HG03280 (cell line): Measurements from ENCODE around the gene TCF4.
A peak's percentile ranks its signal among the peaks of the same experiment; 100 is the strongest.

ENCODE experiments used
- ATAC-seq: cut with Tn5 transposase; IDR thresholded peaks from one replicate; pipeline ENCODE4 v1.9.1; 2021; ENCODE audit warnings: mild to moderate bottlenecking, moderate library complexity; ENCODE audit not compliant: unreplicated experiment

The TCF4 gene

DNA sequence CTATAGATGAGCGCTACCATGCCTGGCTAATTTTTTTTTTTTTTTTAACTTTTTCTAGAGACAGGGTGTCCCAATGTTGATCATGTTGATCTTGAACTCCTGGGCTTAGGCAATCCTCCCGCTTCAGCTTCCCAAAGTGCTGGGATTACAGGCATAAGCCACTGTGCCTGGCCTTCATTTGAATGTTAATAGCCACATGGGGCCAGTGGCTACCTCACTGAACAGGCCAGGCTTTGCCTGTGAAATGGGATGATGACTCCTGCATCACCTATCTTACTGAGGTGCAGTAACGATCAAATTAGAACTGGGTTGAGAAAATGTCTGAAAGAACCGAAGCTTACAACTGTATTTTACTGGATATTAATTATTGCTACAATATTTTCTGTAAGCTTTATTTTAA, 278.7 kb downstream of the TCF4 start:
- no peak for ATAC-seq

DNA sequence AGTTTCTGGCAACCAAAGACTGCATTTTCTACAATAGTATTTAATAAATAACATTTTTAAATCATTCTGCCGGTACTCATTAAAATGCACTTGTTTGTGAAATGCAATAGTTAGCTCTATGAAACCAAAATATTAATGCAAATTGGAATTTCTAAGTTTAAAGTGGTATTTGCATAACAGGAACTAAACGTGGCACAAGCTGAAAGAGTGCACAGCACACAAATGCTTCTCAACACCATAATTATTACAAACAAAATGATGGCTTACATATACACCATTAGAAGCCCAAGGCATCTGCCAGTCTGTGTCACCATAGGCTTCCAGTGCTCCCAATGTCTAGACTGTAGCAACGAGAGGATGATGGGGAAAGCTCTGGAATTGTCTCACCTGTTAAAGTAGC, 280.5 kb downstream of the TCF4 start:
- ATAC-seq, result peak; percentile 68

DNA sequence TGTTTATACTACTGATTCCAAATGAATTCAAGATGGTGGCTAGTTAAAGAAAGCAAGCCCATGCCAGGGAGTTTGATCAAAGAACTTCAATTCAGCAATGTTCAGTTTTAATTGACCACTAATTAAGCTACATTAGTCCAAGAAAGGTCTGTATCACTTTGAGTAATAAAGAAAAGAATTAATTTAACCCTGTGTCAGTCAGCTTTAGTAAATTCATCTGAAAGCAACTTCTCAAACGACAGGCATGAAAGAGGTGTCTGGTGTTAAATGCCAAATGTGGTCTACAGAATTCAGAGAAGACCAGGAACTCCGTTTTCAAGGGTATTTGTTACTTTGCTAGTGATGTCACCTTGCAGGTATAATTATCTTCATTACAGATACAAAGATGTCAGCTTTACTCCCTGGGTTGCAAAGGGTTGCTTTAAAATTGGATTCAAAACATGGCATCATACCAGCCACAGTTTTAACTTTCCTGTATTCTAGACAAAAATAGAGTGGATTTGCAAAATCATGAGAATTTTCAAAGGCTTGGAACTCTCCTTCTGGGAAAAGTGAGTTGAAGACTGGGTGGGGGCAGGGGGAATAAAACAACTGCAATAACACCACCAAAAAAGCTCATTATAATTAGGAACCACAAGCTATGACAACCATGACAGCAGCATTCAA, 281.5 kb downstream of the TCF4 start:
- ATAC-seq, result no peak

DNA sequence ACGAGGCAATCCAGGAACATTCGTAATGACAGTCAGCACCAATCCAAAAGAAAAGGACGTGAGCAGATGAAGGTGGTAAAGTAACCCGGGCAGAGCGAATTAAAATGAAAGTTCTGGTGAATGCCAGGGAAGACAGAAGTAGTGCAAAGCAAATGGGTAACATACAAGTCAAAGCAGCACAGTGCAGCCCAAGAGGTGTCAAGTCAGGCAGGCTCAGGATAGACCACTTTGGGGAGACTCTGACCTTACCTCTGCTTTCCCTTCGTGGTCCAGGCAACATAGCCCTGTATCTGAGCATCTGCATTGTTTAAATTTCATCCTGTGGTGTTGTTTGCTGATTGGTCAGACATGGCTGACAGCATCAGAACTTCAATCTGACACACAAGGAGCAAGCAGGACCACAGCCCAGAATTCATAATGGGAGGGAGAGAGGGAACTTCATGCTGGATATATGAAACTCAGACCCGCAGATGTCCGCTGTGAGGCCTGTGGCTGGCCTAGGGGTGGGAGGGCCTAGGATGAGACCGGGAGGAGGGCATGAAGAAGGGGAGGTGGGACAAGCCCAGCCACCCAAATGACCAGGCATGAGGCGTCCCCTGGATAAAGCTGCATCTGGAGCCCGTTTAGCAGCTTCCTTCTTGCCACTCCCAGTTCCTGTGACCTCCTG, 285.7 kb downstream of the TCF4 start:
- no peak for ATAC-seq

DNA sequence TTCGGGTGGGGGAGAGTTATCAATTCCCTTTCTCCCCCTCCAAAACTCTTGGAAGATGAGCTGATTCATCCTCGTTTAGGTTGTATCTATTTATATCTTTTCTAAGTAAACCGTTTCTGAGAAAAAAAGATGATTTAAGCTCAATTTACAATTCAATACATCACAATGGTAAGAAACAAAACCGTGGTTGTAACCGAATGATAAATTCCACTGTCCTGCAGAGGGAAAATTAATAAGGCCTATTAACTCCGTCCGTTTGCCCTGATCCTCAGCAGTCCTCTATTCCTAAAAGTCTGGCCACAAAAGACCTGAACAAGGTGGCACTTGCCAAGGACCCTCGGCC, 286.2 kb downstream of the TCF4 start:
- no peak for ATAC-seq

DNA sequence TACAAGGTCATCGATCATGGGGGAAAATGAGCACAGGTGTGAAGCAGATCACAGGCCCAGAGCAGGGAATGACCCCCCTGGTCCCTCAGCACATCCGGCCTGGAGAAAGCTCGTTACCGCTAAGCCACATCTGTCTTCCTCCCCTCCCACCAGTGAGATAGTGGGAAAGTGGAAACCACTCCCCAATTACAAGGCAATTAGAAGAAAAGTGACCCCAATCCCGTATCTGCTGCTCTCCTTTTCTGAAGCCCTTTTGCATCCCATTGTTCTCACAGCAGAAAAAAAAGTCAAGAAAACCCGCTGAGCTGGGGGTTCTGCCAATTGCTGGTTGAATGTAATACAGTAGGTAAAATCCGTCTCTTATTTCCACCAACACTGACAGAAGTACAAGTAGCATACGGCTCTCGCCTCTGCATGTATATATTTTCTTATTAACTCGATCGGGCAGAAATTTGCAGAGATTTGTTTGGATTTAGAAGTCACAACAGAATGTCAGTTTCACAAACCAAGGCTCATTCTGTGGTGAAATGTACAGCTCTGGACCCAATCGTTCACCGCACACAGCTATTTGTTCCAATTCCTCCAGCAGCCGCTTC, 287.0 kb downstream of the TCF4 start:
- ATAC-seq, result no peak

DNA sequence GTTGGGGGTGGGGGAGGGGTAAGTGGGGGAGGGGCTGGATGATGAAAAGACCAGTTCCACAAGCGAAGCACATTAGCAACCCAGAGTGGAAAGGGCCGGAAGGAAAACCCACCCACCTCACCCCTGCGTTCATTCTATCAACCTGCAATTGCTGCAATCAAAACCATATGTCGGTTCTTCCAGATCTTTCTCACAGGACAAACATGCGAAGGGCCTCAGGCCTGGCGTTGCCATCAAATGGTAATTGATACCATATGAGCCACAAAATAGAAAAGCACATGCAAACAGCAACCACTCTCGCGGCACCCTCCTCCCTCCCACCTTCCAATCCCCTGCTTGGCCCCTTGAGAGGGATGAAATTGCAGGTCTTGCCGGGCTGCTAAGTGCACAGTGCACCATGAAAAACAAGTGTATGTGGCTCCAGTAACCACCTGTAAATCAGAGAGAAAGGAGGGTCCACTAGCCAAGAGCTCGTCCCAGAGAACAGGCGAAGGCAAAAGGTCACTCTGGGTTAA, 287.5 kb downstream of the TCF4 start:
- ATAC-seq, result no peak

DNA sequence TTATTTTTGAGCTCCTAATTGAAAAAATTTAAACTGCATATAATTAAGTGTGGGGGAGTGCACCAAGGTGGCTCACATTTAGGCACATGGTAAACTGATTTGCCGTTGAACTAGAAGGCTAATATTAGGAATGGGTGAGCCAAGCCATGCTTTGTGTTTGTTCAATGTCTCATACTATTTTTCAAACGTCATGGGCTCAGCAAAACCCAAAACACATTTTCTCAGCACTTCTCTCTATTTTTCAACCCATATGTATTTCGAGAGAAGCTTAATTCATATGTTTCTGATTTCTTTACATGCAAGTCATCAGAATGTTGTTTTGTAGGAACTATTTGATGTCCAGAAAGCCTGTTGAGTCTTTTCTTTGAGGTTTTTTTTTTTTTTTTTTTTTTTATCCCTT, 291.2 kb downstream of the TCF4 start:
- ATAC-seq, result no peak

DNA sequence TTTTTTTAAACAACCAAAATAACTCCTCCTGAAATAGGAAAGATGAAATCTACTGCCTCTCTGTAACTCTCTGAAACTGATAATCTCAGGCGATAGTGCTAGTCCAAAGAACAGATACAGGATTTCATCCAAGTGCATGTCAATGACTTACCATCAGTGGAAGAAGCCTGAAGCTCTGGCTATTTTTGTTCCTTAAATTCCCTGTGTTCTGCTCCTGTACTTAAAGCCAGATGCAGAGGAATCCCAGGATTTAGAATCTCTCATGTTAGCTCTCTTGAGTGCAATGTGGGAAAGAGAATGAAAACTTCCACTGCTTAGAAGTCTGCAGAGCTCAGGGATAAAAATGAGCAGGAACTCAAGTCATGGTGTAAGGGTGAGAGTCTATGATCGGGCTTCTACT, 291.9 kb downstream of the TCF4 start:
- ATAC-seq, result no peak

DNA sequence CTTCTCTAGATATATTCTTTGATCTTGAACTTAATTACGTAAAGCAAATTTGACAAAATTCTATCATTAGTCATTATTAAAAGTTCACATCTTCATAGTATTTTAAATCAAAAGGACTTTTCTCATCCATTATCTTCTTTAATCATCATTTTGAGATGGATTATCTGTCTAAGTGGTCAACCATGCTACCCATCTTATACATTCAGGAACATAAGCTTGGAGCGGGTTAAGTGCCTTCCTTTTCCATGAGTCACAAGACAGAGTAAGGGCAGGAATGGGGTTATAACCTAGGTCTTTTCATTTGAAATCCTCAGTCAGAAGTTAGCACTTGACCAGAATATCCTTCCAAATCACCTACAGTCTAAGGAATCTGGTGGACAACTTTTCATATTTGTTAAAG, 297.1 kb downstream of the TCF4 start:
- ATAC-seq, result no peak

DNA sequence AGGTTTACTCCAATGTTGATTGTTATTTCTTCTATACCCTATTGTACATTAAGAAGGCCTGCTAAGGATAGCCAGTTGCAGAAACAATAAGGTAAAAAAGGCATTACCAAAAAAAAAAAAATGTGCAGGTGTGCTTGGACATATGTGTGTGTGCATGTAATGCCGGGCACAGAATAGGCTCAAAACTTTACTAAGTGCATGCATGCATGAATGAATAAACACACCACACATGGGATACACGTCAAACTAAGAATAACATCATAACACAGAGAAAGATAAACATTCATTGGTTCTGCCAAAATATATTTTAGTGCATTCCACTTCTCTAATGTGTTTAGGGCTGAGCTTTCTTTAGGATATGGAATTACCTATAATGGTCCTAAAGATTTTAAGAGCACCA, 298.2 kb downstream of the TCF4 start:
- ATAC-seq, result no peak

DNA sequence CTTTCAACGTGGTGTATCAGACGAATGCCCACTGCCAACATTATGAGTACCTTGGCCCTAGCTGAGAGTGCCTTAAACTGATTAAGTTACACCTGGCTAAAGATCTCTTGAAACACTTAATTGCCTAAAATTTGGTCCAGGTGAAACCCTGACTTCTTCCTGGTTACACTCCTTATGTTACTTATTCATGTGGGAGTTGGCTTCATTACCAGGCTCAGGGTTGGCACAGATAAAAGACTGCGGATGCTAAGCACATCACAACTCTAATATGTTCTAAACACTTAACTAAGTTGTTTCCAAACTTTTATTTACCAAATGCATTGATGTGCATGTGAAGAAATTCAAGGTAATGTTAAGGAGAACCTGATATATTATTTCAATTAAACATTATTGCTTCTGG, 298.9 kb downstream of the TCF4 start:
- no peak for ATAC-seq

DNA sequence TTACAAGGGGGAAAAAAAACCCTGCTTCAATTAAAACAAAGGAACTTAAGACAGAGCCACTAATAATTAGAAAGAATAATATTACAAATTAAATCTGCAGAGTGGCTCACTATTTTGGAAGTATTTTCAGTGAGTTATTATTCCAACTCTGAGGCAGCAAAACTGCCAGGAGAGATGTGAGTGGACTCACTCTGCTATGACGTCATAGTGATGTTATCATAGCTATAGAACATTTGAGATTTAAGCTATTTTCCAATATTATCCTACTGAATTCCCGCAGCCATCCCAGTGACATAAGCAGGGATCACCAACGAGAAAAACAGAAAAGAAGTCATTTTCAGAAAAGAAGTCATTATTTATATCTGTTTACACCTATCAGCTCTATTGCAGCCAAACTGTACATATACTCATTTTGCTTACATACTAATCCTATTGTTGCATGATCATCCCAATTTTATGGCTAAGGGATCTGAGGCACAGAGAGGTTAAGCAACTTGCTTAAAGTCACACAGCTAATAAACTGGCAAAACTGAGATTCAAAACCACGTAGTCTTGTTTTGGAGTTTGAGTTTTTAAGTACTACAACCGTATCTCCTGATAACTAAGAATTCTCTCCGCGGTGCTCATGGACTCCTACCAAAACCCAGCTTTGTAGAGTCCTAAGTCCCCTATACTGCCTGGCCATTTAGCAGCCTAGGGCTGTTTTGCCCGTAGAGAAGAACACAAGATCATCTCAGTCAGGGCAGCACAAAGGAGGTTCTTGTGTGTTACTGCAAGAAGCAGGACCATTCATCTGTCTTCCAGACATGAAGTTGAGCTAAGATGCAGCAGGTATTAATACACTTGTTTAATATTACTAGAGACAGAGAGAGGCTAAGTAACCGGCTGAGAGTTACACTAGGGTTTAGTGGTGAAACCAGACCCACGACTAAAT, 299.8 kb downstream of the TCF4 start:
- ATAC-seq, result no peak

DNA sequence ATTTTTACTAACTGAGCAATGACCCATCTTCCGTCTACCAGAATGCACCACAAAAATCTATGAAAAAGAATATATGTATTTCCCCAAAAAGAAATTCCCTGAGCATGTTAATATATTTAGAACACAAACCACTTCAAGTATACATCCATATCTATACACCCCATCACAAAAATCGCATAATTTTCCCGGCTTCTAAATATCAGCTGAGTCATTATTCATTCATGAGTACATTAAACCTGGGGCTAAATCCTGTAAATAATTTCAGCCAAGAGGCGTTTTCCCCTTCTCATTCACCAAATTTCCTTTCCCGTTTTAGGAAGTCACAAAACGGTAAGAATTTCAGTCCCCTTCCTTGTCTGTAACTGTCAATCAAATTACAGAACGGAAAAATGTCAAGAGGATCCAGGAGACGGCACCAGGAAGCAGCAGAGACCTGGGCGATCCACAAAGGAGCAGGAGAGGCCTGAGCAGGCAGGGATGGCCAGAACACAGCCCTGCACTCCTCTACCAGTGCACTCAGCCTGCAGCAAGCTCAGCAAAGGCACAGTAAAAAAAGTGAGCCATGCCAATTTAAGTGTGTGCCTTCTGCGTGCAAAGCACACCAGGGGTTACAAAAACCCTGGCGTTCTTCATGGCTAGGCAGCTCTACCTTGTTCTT, 300.7 kb downstream of the TCF4 start:
- no peak for ATAC-seq

DNA sequence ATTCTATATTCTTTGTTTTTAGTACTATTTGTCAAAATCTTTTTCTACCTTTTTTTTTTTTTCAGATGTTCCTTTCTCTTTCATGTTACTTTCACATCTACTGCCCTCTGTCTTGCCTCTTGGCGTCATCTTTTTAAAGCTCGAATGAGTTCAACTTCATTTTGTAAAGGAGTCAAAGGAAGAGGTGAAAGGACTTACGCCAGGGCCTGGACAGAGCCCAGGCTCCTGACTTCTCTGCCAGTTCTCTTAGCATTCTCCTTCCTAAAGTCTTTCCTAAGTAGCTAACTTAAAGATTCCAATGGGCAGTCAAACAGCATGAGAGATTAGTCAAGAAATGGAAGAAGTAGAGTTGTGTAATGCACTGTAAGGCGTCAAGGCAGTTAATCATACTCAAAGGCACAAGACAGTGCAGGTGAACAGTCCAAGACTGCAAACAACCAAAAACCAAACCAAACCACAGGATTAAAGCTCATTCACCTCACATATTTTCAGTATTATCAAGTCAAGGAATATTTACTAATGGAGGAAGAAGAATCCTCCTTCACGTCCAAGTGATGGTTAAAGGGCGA, 301.7 kb downstream of the TCF4 start:
- ATAC-seq, result no peak

DNA sequence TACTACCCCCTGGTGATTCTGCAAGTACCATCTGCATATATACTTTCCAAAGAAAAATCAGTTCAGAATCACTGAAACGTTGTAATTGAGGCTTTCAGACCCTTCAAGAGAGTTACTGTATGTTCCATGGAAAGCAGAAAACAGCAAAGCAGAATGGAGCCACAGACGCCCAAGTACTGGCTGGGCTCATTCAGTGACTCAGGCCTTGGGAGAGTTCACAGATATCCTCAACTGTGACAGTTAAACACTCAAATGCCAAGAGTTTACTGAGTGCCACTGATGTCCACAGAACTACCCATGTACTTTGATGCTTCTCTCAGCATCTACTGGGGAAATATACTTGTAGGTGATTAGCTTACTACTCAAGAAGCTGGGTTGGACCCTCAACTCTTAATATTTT, 303.4 kb downstream of the TCF4 start:
- ATAC-seq, result no peak

DNA sequence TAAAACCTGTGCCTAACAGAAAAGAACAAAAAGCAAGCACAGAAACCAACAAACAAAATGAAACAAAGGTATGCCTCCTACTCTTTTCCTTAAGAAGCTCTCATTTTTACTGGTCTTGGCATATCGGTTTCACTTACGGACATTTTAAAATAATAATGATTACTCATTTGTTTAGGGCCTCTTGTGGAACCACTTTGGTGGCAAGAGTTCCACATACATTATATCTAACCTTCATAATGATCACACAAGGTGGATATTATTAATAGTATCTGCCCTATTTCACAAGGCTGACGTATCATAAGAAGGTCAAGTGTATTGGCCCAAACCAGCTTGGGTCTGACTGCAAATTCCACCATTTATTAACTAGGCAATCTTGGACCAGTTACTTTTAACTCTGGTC, 304.7 kb downstream of the TCF4 start:
- peak; percentile 67 for ATAC-seq

DNA sequence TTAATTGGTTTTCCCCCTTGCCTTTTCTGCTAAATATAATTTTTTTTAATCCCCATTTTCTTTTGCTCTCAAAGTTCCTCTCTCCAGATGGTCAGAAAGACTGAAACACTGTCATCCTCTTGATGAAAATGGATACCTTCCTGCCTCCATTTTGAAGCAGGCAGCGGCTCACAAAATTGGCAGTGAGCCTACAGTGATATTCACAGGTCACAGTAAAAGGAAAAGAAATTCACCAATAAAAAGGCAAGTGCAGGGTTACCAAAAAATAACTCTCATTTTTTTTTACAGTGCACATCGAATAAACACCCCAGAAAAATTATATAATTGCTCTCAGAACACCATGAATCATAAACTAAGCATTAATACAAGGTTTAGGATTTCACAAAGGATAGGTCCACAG, 307.5 kb downstream of the TCF4 start:
- ATAC-seq, result no peak

DNA sequence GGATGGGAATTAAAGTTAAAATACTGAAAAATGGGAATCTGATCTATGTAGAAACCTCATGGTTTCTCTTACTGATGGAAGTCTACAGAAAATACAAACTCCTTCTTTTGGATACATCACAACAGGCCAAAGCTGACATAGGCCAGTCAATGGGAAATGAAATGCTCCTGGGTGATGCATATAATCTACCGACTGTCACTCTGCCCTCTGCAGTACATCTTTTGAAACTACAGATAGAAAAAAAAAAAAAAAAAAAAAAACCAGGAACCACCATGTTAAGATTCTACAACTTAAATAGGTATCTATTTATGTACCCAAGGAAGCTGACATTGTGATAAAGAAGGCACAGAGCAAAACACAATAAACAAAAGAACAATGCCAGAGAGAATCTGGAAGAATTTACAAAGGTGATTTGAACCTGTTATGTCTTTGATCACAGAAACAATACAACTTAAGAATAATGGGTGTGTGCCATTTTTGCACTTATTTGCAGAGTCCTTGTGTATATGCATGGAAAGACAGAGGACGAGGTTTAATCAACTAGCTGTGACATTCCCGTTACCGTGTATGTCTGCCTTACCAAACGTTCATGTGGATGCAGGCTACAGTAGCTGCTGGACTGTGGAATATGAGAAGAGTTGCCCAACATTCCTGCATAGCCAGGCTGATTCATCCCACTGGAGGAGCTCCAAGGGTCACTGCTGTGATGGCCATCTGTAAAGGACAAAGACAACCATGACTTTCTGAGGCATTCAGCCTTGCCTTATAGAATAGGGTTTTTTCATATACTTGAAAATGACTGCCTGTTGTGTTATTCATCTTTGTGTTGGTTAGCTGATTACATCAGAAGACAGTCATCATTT, 312.7 kb downstream of the TCF4 start:
- no peak for ATAC-seq
